Activated CD4-positive, CD25-positive, alpha-beta regulatory T cell (primary cell): Measurements from ENCODE around the gene PCDHB14.
"Not testable (repeated sequence)": the region's sequence is repeated elsewhere in the genome, so short reads cannot be mapped to it uniquely, and the experiment has no call there.

Experiments
- DNase-seq, 4 experiments: peaks; one replicate each; lab custom pipeline; 2025; lab: John Stamatoyannopoulos, UW

The PCDHB14 gene

GRCh38 chr5:141223112-141223783 is at the start of gene PCDHB14:
Gene PCDHB14 (plus strand): TSS chr5:141223343. CDS start chr5:141223506, 163 bp downstream.
- DNase-seq, result no peak

- DNase-seq, result not testable (repeated sequence)
Observed at GRCh38 chr5:141174291-141175104, 48.6 kb upstream of the PCDHB14 start.

GRCh38 chr5:141175933-141176332 is 47.2 kb upstream of the PCDHB14 start:
- no peak for DNase-seq

- DNase-seq, result not testable (repeated sequence)
Observed at GRCh38 chr5:141177577-141178191, 45.5 kb upstream of the PCDHB14 start, which contains the start of gene PCDHB8. Gene PCDHB8 (plus strand): TSS chr5:141177790. CDS start chr5:141178035, 245 bp downstream.

- not testable (repeated sequence) for DNase-seq
Observed at GRCh38 chr5:141179371-141179770, 43.8 kb upstream of the PCDHB14 start.

GRCh38 chr5:141179876-141180275 is 43.3 kb upstream of the PCDHB14 start:
- DNase-seq, result not testable (repeated sequence)

GRCh38 chr5:141180313-141180712 is 42.8 kb upstream of the PCDHB14 start:
- no peak for DNase-seq

- no peak for DNase-seq
Observed at GRCh38 chr5:141182248-141182647, 40.9 kb upstream of the PCDHB14 start, which contains the start of gene PCDHB16. Gene PCDHB16 (plus strand): TSS chr5:141182387. CDS start chr5:141182560, 173 bp downstream.

GRCh38 chr5:141184117-141184855 is 38.9 kb upstream of the PCDHB14 start:
- not testable (repeated sequence) for DNase-seq

- DNase-seq, result no peak
Observed at GRCh38 chr5:141186897-141187512, 36.1 kb upstream of the PCDHB14 start, which contains the start of gene PCDHB9. Gene PCDHB9 (plus strand): TSS chr5:141187161. CDS start chr5:141187319, 158 bp downstream.

GRCh38 chr5:141188682-141189081 is 34.5 kb upstream of the PCDHB14 start:
- not testable (repeated sequence) for DNase-seq

GRCh38 chr5:141189131-141189530 is 34.0 kb upstream of the PCDHB14 start:
- not testable (repeated sequence) for DNase-seq

GRCh38 chr5:141192110-141192725 is 30.9 kb upstream of the PCDHB14 start, which contains the start of gene PCDHB10:
Gene PCDHB10 (plus strand): TSS chr5:141192353. CDS start chr5:141192553, 200 bp downstream.
- no peak for DNase-seq

GRCh38 chr5:141194332-141194731 is 28.8 kb upstream of the PCDHB14 start:
- not testable (repeated sequence) for DNase-seq

- DNase-seq, result no peak
Observed at GRCh38 chr5:141196363-141196762, 26.8 kb upstream of the PCDHB14 start.

- DNase-seq, result no peak
Observed at GRCh38 chr5:141199359-141200235, 23.5 kb upstream of the PCDHB14 start, which contains the start of gene PCDHB11. Gene PCDHB11 (plus strand): TSS chr5:141199627. CDS start chr5:141199775, 148 bp downstream.

- not testable (repeated sequence) for DNase-seq
Observed at GRCh38 chr5:141201126-141201525, 22.0 kb upstream of the PCDHB14 start.

- DNase-seq, result not testable (repeated sequence)
Observed at GRCh38 chr5:141201646-141202045, 21.5 kb upstream of the PCDHB14 start.

- DNase-seq, result no peak
Observed at GRCh38 chr5:141208478-141208877, 14.7 kb upstream of the PCDHB14 start, which contains the start of gene PCDHB12. Gene PCDHB12 (plus strand): TSS chr5:141208719. CDS start chr5:141208908, 189 bp downstream.
